ENCODE measurements around the gene CELA2B. TPM values are rescaled to one million over a fixed set of nuclear protein-coding genes. Genes with fewer than 3 reads are reported as not detected.

Gene CELA2B
- total and polyA plus RNA-seq, 9 of the 15 experiments (the other 6 are each of a cell fraction or from before 2014, with no cell fraction given) = 0.25 to 2.1 (median 0.38) TPM; not detected in 5

DNA sequence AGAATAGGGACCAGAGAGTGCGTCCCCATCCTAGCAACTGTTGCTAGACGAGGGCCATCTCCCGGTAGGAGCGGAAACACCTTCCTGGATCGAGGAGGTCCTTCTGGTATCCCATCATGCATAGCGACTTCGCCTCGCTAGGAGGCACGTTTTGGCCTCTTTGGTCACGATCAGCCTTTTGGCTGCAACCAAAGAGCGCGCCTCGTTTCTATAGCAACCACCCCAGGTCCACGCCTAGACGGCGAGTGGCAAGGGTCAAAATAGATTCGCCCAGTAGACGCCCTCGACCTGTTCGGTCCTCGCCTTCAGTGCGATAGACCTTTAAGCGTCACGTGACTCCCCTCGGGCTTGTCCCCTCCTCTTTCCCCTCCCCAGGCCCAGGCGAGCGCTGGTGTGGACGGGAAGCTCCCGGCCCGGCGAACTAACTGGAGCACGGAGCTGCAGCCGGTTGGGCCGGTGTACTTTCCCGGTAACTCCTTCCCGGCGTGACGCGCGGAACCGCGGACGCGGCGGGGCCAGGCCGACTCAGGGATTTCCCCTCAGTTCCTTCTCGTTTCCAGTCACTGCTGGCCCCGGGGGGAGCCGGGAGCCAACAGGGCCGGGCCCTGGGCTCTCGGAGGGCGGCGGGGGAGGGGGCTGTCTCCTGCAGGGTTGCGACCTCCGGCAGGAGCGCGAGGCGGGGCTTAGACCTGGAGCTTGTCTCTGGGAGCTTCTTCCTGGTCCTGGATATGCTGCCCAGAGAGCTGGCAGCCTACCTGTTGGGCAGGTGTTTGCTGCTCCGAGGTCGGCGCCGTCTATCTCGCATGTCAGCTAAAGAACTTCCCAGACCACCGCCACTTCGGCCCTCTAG lies 50.8 kb downstream of the CELA2B start, which contains the start of gene DNAJC16:
TSS of gene DNAJC16 (plus strand) at position 359 of the 850 bp plus-strand sequence. CDS start 2,258 bp downstream, outside the sequence.
- intact Hi-C loops (cut with micrococcal nuclease) (loop anchor here (2.0 to 10.0 kb wide), 3 partner anchors 16 to 308 kb away; partner anchors contain the start of gene DDI2), in situ Hi-C loops (cut with MboI) (no loop called here)
- Histone ChIP-seq H3K9me3 (replicated peaks; ENCODE audit: control insufficient read depth, insufficient read depth, low read depth, low read length) (no peaks in the 10 kb centered on the region), H3K4me1 (replicated peaks in 1 of 2; ENCODE audit: control insufficient read depth in 2 of 2, insufficient read depth in 2 of 2, low read length in 2 of 2) (peaks cover 7 to 25% of the 10 kb centered on the region in 2 experiments; a peak in 4 of 5 replicates), H3K9me1 (ENCODE audit: control insufficient read depth, insufficient read depth, low read length) (no peaks in the 10 kb centered on the region), H3K9ac (ENCODE audit: insufficient read depth in 1 of 2, low read depth in 2 of 2, low read length in 2 of 2) (peak within 1 kb of the TSS; percentile 84 to 93), H3K27me3 (ENCODE audit: control insufficient read depth in 2 of 2, insufficient read depth in 2 of 2, low read length in 2 of 2) (no peaks in the 10 kb centered on the region), H3K4me3 (peak within 1 kb of the TSS; percentile 77), H3K36me3 (ENCODE audit: control insufficient read depth, insufficient read depth, low read length) (peaks cover 31% of the 10 kb centered on the region), H4K20me1 (replicated peaks; ENCODE audit: control insufficient read depth, insufficient read depth, low read length) (no peaks in the 10 kb centered on the region), H3K27ac (ENCODE audit: extremely low read depth, low read depth, low read length) (peak within 1 kb of the TSS; percentile 77), H3K4me2 (ENCODE audit: insufficient read depth, low read length) (peak within 1 kb of the TSS; percentile 95), H3K79me2 (ENCODE audit: control insufficient read depth, insufficient read depth, low read length) (peaks cover 56% of the 10 kb centered on the region), H2AFZ (ENCODE audit: low read depth, low read length) (peak within 1 kb of the TSS; percentile 63)
- POLR2A ChIA-PET = interaction anchor here (0.6 to 1.6 kb wide), 9 partner anchors 9 to 705 kb away, joined by 3 to 8 read pairs (median 3); no protein-coding TSS in a partner anchor
- CTCF ChIA-PET (ENCODE audit: low intra/inter-chr PET ratio) = interaction anchor here (0.6 kb wide), 1 partner anchor 71 kb away, joined by 3 read pairs; no protein-coding TSS in a partner anchor
- ATAC-seq = peak; percentile 83
- under 1% methylated on average over 63 of the region's 65 CpGs for WGBS (ENCODE audit: insufficient coverage, low coverage, missing lambda C conversion rate)
- no TSS peak for BruUV-seq (replicated peaks)
- peak; percentile 100 for FAIRE-seq
- peak; percentile 92 to 100 (median 93) for DNase-seq (ENCODE audit: extremely low read depth in 1 of 4, low spot score in 3 of 4)
- TF ChIP-seq MCM7 (IDR thresholded peaks at IDR 0.05) = no peak
- no peak for TF ChIP-seq JUNB (CRISPR knock-in tag; conservative IDR thresholded peaks at IDR 0.05)
- peak; percentile 89 for TF ChIP-seq PCBP1 (IDR thresholded peaks at IDR 0.05; ENCODE audit: low read depth, low read length, poor library complexity, severe bottlenecking)
- TF ChIP-seq ZNF263 (CRISPR knock-in tag; IDR thresholded peaks at IDR 0.05; ENCODE audit: borderline replicate concordance) = peak; percentile 68
- peak; percentile 74 to 81; a peak in 1 of 4 replicates for TF ChIP-seq RCOR1 (IDR thresholded peaks at IDR 0.05; ENCODE audit: borderline replicate concordance in 1 of 2, low read depth in 2 of 2, low read length in 2 of 2)
- no peak for TF ChIP-seq ZNF311 (CRISPR knock-in tag; IDR thresholded peaks at IDR 0.05)
- peak; percentile 79 for TF ChIP-seq RNF2 (IDR thresholded peaks at IDR 0.05)
- TF ChIP-seq HNRNPL (IDR thresholded peaks at IDR 0.05; ENCODE audit: low read depth, low read length) = no peak
- peak; percentile 80 for TF ChIP-seq ZNF395 (CRISPR knock-in tag; IDR thresholded peaks at IDR 0.05)
- TF ChIP-seq RBBP5 (IDR thresholded peaks at IDR 0.05; ENCODE audit: borderline replicate concordance, insufficient read depth, low read length, poor library complexity, severe bottlenecking) = peak; percentile 97
- no peak for TF ChIP-seq RFX7 (CRISPR knock-in tag; IDR thresholded peaks at IDR 0.05)
- TF ChIP-seq, protein P1, sequence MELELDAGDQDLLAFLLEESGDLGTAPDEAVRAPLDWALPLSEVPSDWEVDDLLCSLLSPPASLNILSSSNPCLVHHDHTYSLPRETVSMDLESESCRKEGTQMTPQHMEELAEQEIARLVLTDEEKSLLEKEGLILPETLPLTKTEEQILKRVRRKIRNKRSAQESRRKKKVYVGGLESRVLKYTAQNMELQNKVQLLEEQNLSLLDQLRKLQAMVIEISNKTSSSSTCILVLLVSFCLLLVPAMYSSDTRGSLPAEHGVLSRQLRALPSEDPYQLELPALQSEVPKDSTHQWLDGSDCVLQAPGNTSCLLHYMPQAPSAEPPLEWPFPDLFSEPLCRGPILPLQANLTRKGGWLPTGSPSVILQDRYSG (tag; conservative IDR thresholded peaks at IDR 0.05; ENCODE audit: low read depth) = no peak
- no peak for TF ChIP-seq ZNF280A (IDR thresholded peaks at IDR 0.05; ENCODE audit: low read depth, partially characterized antibody)
- TF ChIP-seq, protein P2, sequence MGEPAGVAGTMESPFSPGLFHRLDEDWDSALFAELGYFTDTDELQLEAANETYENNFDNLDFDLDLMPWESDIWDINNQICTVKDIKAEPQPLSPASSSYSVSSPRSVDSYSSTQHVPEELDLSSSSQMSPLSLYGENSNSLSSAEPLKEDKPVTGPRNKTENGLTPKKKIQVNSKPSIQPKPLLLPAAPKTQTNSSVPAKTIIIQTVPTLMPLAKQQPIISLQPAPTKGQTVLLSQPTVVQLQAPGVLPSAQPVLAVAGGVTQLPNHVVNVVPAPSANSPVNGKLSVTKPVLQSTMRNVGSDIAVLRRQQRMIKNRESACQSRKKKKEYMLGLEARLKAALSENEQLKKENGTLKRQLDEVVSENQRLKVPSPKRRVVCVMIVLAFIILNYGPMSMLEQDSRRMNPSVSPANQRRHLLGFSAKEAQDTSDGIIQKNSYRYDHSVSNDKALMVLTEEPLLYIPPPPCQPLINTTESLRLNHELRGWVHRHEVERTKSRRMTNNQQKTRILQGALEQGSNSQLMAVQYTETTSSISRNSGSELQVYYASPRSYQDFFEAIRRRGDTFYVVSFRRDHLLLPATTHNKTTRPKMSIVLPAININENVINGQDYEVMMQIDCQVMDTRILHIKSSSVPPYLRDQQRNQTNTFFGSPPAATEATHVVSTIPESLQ (CRISPR knock-in tag; IDR thresholded peaks at IDR 0.05) = no peak; the same call in 1 of the 2 replicates
